K562 (cell line): ENCODE measurements around the gene ADAT3. TPM values are rescaled to one million over a fixed set of nuclear protein-coding genes. Genes with fewer than 3 reads are reported as not detected.

ENCODE experiments used
- ATAC-seq: fragments of 200-7000 bp; cut with Tn5 transposase; 3 replicates; pipeline ENCODE4 v1.9.1; 2020; ENCODE audit warnings: moderate library complexity
- BruUV-seq: library from RNA; stranded (reverse); fragments of 400-500 nt; replicated peaks from 2 replicates; lab custom pipeline; 2021; lab: Mats Ljungman, UMichigan
- CTCF ChIA-PET: fragments of 300-600 bp; formaldehyde crosslinking; extraction: SDS; loops from one replicate; lab custom pipeline; 2021; ENCODE audit warnings: low intra/inter-chr PET ratio; lab: Yijun Ruan, JAX
- POLR2A ChIA-PET: fragments of 300-600, 350-650 bp; sonication (Branson Sonifier 250); formaldehyde crosslinking; extraction: SDS; loops from one replicate; lab custom pipeline; 2021; ENCODE audit warnings: antibody characterized with exemption, inconsistent platforms; lab: Yijun Ruan, JAX
- DNase-seq, 4 experiments: peaks; one replicate each; pipeline versions ENCODE4 v3.0.0 to v3.0.0-alpha.2; 2011 to 2018; ENCODE audit warnings: low spot score in 3 of 4, mixed read lengths in 3 of 4; ENCODE audit errors: extremely low read depth in 1 of 4
- FAIRE-seq: peaks from 2 replicates; lab custom pipeline; 2011; peaks lifted over from hg19 to GRCh38; lab: Jason Lieb, UNC
- H2AFZ ChIP-seq: 2 replicates; pipeline ENCODE4 v1.6.0; 2011; ENCODE audit warnings: low read depth, low read length, control low read depth, inconsistent platforms
- H3K27ac ChIP-seq: fragments of 200-600 bp; 3 replicates; pipeline ENCODE4 v1.8.0; 2011; ENCODE audit warnings: low read depth, mild to moderate bottlenecking, control low read depth, inconsistent platforms, low read length, moderate library complexity, mixed read lengths; ENCODE audit errors: extremely low read depth
- H3K27me3 ChIP-seq, 2 experiments: fragments of 300-600 bp in 1 of 2; 2 replicates in 1 of 2; 3 replicates in 1 of 2; pipeline versions ENCODE4 v1.6.0 to v1.8.0; 2011; ENCODE audit warnings: inconsistent platforms in 2 of 2, low read length in 2 of 2, mild to moderate bottlenecking in 1 of 2, mixed read lengths in 1 of 2, moderate library complexity in 1 of 2; ENCODE audit not compliant: control insufficient read depth in 2 of 2, insufficient read depth in 2 of 2
- H3K36me3 ChIP-seq: fragments of 300-600 bp; 3 replicates; pipeline ENCODE4 v1.8.0; 2011; ENCODE audit warnings: mild to moderate bottlenecking, low read length, inconsistent platforms; ENCODE audit not compliant: control insufficient read depth, insufficient read depth
- H3K4me1 ChIP-seq, 2 experiments: fragments of 200-600 bp in 1 of 2; replicated peaks in 1 of 2; 2 replicates in 1 of 2; 3 replicates in 1 of 2; pipeline versions ENCODE4 v1.5.1 to v1.8.0; 2011; ENCODE audit warnings: inconsistent platforms in 2 of 2, low read length in 2 of 2, mild to moderate bottlenecking in 1 of 2, mixed read lengths in 1 of 2, moderate library complexity in 1 of 2; ENCODE audit not compliant: control insufficient read depth in 2 of 2, insufficient read depth in 2 of 2
- H3K4me2 ChIP-seq: 2 replicates; pipeline ENCODE4 v1.6.1; 2011; ENCODE audit warnings: low read length, control low read depth, inconsistent platforms, mixed read lengths; ENCODE audit not compliant: insufficient read depth
- H3K4me3 ChIP-seq: fragments of 200-600 bp; sonication (generic), shearing (Covaris generic); 2 replicates; pipeline ENCODE4 v1.5.1; 2016; ENCODE audit warnings: control low read depth, inconsistent platforms
- H3K79me2 ChIP-seq: fragments of 200-600 bp; 3 replicates; pipeline ENCODE4 v1.8.0; 2011; ENCODE audit warnings: low read length, inconsistent platforms; ENCODE audit not compliant: control insufficient read depth, insufficient read depth
- H3K9ac ChIP-seq, 2 experiments: 2 replicates each; pipeline versions ENCODE4 v1.6.0 to v1.6.1; 2011; ENCODE audit warnings: low read depth in 2 of 2, low read length in 2 of 2, control low read depth in 1 of 2, inconsistent platforms in 1 of 2, mild to moderate bottlenecking in 1 of 2, mixed read lengths in 1 of 2; ENCODE audit not compliant: insufficient read depth in 1 of 2
- H3K9me1 ChIP-seq: one replicate; pipeline ENCODE4 v1.6.0; 2011; ENCODE audit warnings: inconsistent platforms, mild to moderate bottlenecking, low read length, moderate library complexity; ENCODE audit not compliant: control insufficient read depth, insufficient read depth
- H3K9me3 ChIP-seq: replicated peaks from 2 replicates; pipeline ENCODE4 v1.5.1; 2011; ENCODE audit warnings: low read depth, low read length, inconsistent platforms; ENCODE audit not compliant: control insufficient read depth, insufficient read depth
- H4K20me1 ChIP-seq: replicated peaks from 2 replicates; pipeline ENCODE4 v1.6.1; 2011; ENCODE audit warnings: low read length, inconsistent platforms, mixed read lengths; ENCODE audit not compliant: control insufficient read depth, insufficient read depth
- CHD2 ChIP-seq: IDR thresholded peaks from 2 replicates; pipeline ENCODE4 v1.6.1; 2011; ENCODE audit warnings: low read depth, low read length
- CREM ChIP-seq: IDR thresholded peaks from 2 replicates; pipeline ENCODE4 v1.6.1; 2014; ENCODE audit warnings: antibody characterized with exemption, low read depth
- CXXC5 ChIP-seq: fragments of 250-450 bp; sonication (Bioruptor Pico); IDR thresholded peaks from 2 replicates; pipeline ENCODE4 v1.8.0; 2022; ENCODE audit warnings: inconsistent platforms, mild to moderate bottlenecking, moderate library complexity
- ETV1 ChIP-seq: fragments of 450-650 bp; conservative IDR thresholded peaks from 2 replicates; pipeline ENCODE4 v1.6.1; 2016; ENCODE audit warnings: missing genetic modification characterization, control low read depth, low read depth, missing compliant biosample characterization
- JUN ChIP-seq, 2 experiments: sonication (generic) in 1 of 2; formaldehyde crosslinking in 1 of 2; IDR thresholded peaks; 2 replicates each; pipeline versions ENCODE4 v1.6.1 to v1.8.0; 2012 to 2022; ENCODE audit warnings: borderline replicate concordance in 2 of 2, mild to moderate bottlenecking in 2 of 2, improper control_type of control experiment in 1 of 2, low read depth in 1 of 2, low read length in 1 of 2, missing genetic modification reagents in 1 of 2
- KDM5B ChIP-seq: fragments of 200-600 bp; sonication (generic); IDR thresholded peaks from 2 replicates; pipeline ENCODE4 v1.6.1; 2012; ENCODE audit warnings: low read depth, mild to moderate bottlenecking, moderate library complexity, low read length, control low read depth, inconsistent platforms; ENCODE audit not compliant: insufficient replicate concordance
- L3MBTL2 ChIP-seq: fragments of 450-650 bp; IDR thresholded peaks from 2 replicates; pipeline ENCODE4 v1.6.1; 2016; ENCODE audit warnings: mild to moderate bottlenecking, moderate library complexity
- PCBP2 ChIP-seq: fragments of 200-400 bp; formaldehyde crosslinking; IDR thresholded peaks from 2 replicates; pipeline ENCODE4 v1.6.1; 2018; ENCODE audit warnings: low read length, low read depth, mild to moderate bottlenecking, moderate library complexity; ENCODE audit not compliant: poor library complexity, severe bottlenecking
- PHF21A ChIP-seq: fragments of 450-650 bp; IDR thresholded peaks from 2 replicates; pipeline ENCODE4 v1.6.1; 2017; ENCODE audit warnings: low read depth, borderline replicate concordance
- PML ChIP-seq: IDR thresholded peaks from 2 replicates; pipeline ENCODE4 v1.6.1; 2012; ENCODE audit warnings: low read length, inconsistent platforms
- TAF7 ChIP-seq: fragments of 450-650 bp; IDR thresholded peaks from 2 replicates; pipeline ENCODE4 v1.6.1; 2016; ENCODE audit warnings: missing genetic modification characterization, missing compliant biosample characterization
- YY1 ChIP-seq, 3 experiments: IDR thresholded peaks; 2 replicates each; pipeline ENCODE4 v1.6.1; 2011; ENCODE audit warnings: low read length in 2 of 3, mild to moderate bottlenecking in 2 of 3, moderate library complexity in 2 of 3, borderline replicate concordance in 1 of 3, control low read depth in 1 of 3, low read depth in 1 of 3; ENCODE audit not compliant: insufficient read depth in 3 of 3, insufficient replicate concordance in 2 of 3, control insufficient read depth in 1 of 3, insufficient read length in 1 of 3; ENCODE audit errors: extremely low read depth in 1 of 3
- ZNF830 ChIP-seq: fragments of 250-450 bp; sonication (Bioruptor Pico); IDR thresholded peaks from 2 replicates; pipeline ENCODE4 v1.5.0; 2021; ENCODE audit warnings: mild to moderate bottlenecking
- WGBS: fragments of 100-300 bp; shearing (Covaris generic); methylation state at CpG from one replicate; pipeline ENCODE4 v1.1.6; 2016; ENCODE audit warnings: low coverage, mixed read lengths; ENCODE audit not compliant: insufficient coverage; ENCODE audit errors: missing lambda C conversion rate; 5-methylcytosine and 5-hydroxymethylcytosine counted together
- in situ Hi-C: fragments of 300-500 bp; cut with MboI; formaldehyde crosslinking; loops from 4 replicates; pipeline ENCODE4 v1.15.0; 2018; ENCODE audit warnings: inconsistent platforms, mixed read lengths
- intact Hi-C: fragments of 100-400 bp; cut with micrococcal nuclease; formaldehyde crosslinking; loops from 2 replicates; pipeline ENCODE4 v1.14.2; 2022
- polyA plus RNA-seq, 8 experiments: library from polyadenylated mRNA; depleted of rRNA in 4 of 8; stranded (reverse) in 5 of 8; unstranded in 3 of 8; fragments of >200 nt; fragmentation: Nextera tagmentation in 2 of 8; fragmentation: Illumina TruSeq in 1 of 8; extraction: Ambion mirVana in 2 of 8; extraction: Trizol in 1 of 8; gene quantifications; 2 replicates each; pipeline versions ENCODE4 v1.2.1 to v1.2.3, GENCODE V29; 2011 to 2014; ENCODE audit warnings: inconsistent platforms in 1 of 8, missing spikeins in 1 of 8
- total RNA-seq, 7 experiments: library from RNA; depleted of rRNA in 6 of 7; stranded (reverse); fragments of >200 nt in 6 of 7; fragmentation: Illumina TruSeq in 2 of 7; extraction: Trizol in 2 of 7; gene quantifications; 2 replicates each; pipeline versions ENCODE4 v1.2.1 to v1.2.3, GENCODE V29; 2011 to 2021; ENCODE audit warnings: low replicate concordance in 1 of 7
- TF ChIP-seq, protein P1 (sequence below), 2 experiments: fragments of 200-800 bp in 1 of 2; sonication (Bioruptor generic) in 1 of 2; sonication (generic) in 1 of 2; formaldehyde crosslinking in 1 of 2; IDR thresholded peaks in 1 of 2; conservative IDR thresholded peaks in 1 of 2; 2 replicates each; pipeline versions ENCODE4 v1.5.0 to v1.6.1; 2016 to 2020; ENCODE audit warnings: missing compliant biosample characterization in 1 of 2, missing genetic modification characterization in 1 of 2, missing genetic modification reagents in 1 of 2

Gene ADAT3
- total and polyA plus RNA-seq, 9 of the 15 experiments (the other 6 are each of a cell fraction or from before 2014, with no cell fraction given), result 0.67 to 15.6 (median 7.8) TPM; not detected in 4

GRCh38 chr19:1856698-1857603, 48.2 kb upstream of the ADAT3 start:
- Histone ChIP-seq H3K9me1 (peaks cover 5% of the 10 kb centered on the region), H3K36me3 (peaks cover 20% of the 10 kb centered on the region; the same call in 1 of the 3 replicates), H3K9ac (peak overlapping the region; percentile 83 to 97), H3K27ac (peak overlapping the region; percentile 90), H3K4me2 (peak overlapping the region; percentile 85), H2AFZ (peak overlapping the region; percentile 58), H3K4me1 (peaks cover 75 to 99% of the 10 kb centered on the region in 2 experiments), H3K79me2 (peaks cover 99% of the 10 kb centered on the region), H3K4me3 (peak overlapping the region; percentile 57), H3K9me3 (no peaks in the 10 kb centered on the region), H4K20me1 (peaks cover 30% of the 10 kb centered on the region), H3K27me3 (no peaks in the 10 kb centered on the region)
- ChIA-PET POLR2A (interaction anchor here (0.6 to 5.2 kb wide), 12 partner anchors 8 to 554 kb away, joined by 3 to 46 read pairs (median 5); no protein-coding TSS in a partner anchor), CTCF (no interaction called here)
- in situ Hi-C loops (no loop called here), intact Hi-C loops (no loop called here)
- ATAC-seq (peak; percentile 70), FAIRE-seq (peak; percentile 96), DNase-seq (peak; percentile 59 to 95 (median 74))
- no TSS peak for BruUV-seq
- 0% methylated on average over 44 of the region's 73 CpGs for WGBS
- TF ChIP-seq TAF7 (peak; percentile 74; the same call in 1 of the 2 replicates), ETV1 (peak; percentile 35; the same call in 1 of the 2 replicates), YY1 (IDR thresholded peaks at IDR 0.05; ENCODE audit: borderline replicate concordance in 1 of 3, control insufficient read depth in 1 of 3, extremely low read depth in 1 of 3, insufficient read depth in 3 of 3, insufficient read length in 1 of 3, insufficient replicate concordance in 2 of 3, low read depth in 1 of 3, low read length in 2 of 3) (peak; percentile 59 to 93 (median 87)), CXXC5 (CRISPR knock-in tag) (peak; percentile 84), L3MBTL2 (peak; percentile 84), CREM (peak; percentile 68; the same call in 1 of the 2 replicates), ZNF830 (CRISPR knock-in tag) (0 out of 2 replicates have a peak, but pooled peaks have one; percentile 32), JUN (IDR thresholded peaks at IDR 0.05; ENCODE audit: borderline replicate concordance, low read depth, low read length) (peak; percentile 57), JUN (CRISPR knock-in tag; IDR thresholded peaks at IDR 0.05; ENCODE audit: borderline replicate concordance) (peak; percentile 25; the same call in 1 of the 2 replicates), KDM5B (peak; percentile 25), PML (no peak), PHF21A (no peak), PCBP2 (peak; percentile 51), CHD2 (no peak)
- TF ChIP-seq, protein P1, sequence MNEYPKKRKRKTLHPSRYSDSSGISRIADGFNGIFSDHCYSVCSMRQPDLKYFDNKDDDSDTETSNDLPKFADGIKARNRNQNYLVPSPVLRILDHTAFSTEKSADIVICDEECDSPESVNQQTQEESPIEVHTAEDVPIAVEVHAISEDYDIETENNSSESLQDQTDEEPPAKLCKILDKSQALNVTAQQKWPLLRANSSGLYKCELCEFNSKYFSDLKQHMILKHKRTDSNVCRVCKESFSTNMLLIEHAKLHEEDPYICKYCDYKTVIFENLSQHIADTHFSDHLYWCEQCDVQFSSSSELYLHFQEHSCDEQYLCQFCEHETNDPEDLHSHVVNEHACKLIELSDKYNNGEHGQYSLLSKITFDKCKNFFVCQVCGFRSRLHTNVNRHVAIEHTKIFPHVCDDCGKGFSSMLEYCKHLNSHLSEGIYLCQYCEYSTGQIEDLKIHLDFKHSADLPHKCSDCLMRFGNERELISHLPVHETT (CRISPR knock-in tag; conservative IDR thresholded peaks at IDR 0.05 in 1 of 2, IDR thresholded peaks at IDR 0.05 in 1 of 2), result peak in 1 of 2 experiments; percentile 69; a peak in 1 of 4 replicates
